ENCODE measurements around the gene TIFAB. TPM values are rescaled to one million over a fixed set of nuclear protein-coding genes. Genes with fewer than 3 reads are reported as not detected.

Gene TIFAB, protein sequence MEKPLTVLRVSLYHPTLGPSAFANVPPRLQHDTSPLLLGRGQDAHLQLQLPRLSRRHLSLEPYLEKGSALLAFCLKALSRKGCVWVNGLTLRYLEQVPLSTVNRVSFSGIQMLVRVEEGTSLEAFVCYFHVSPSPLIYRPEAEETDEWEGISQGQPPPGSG
- total RNA-seq (2021; ENCODE audit: unreplicated experiment) (not detected), Bru-seq, nascent RNA (not detected), BruChase-seq, experiment 1, labeled RNA remaining after a 2-hour chase (not detected), BruChase-seq, experiment 2, labeled RNA remaining after a 6-hour chase (not detected)
- polyA plus RNA-seq (2012; ENCODE audit: insufficient read length): not detected
- long read RNA-seq: 0 reads

DNA sequence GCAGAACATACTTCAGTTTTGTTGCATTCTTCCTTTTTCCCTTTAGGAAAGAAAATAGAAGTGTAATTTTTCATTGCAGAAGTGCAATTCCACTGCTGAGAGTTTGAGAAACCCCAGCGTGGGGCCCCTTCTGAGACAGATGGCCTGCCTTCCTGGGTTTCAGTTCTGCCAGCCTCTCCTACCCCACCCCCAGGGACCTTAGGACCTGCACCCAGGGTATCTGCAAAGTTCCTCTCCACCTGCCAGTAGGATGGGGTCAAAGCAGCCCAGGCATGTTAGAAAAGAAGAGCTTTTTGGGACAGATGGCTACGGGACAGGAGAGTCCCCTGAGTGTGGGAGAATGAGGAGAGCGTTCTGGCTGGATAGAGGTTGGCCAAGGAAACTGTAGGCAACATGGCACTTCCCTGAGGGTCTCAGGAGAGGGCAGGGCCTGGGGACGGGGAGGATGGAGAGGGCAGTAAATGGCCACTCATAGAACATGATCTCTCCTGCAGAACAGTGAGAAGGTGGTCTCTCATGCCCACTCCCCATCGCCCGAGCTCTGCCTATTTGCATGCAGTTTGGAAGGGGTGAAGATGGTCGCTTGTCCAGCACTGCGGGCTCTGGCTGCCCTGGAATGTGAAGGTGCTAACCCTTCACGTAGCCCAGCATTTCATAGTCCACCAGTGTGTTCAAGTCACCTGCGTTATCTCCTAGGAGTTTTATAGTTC is at the start of gene TIFAB:
TIFAB (minus strand) TSS at position 31 of the 710 bp plus-strand sequence. CDS start 2,412 bp downstream, outside the sequence.
- BruUV-seq (replicated peaks): no TSS peak

DNA sequence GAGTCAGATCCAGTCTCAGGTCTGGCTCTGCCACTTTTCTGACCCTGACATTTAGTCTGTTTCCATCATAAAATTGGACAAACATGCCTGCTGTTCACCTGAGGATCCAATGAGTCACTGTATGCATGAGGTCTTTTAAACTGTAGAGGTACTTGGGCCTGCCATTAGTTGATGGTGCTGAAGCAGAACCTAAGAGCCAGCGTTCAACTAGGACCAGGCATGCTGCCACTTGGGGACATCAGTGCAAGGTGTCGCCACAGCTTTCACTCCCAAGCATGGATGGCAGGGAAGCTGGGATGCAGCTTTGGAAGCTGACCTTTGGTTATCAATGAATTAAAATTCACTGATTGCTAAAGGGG is 46.5 kb upstream of the TIFAB start:
- H3K4me3 ChIP-seq (ENCODE audit: low read depth in 2 of 2, low read length in 2 of 2): no peak overlapping the region
- DNase-seq (ENCODE audit: low read depth, low spot score) (no peak), ATAC-seq (no peak)
- H3K27me3 ChIP-seq (ENCODE audit: control insufficient read depth, insufficient read depth, low read length): peaks cover 7% of the 10 kb centered on the region
- no peaks in the 10 kb centered on the region for H3K4me1 ChIP-seq (ENCODE audit: control insufficient read depth, insufficient read depth, low read length)
- no peaks in the 10 kb centered on the region for H3K9me3 ChIP-seq (ENCODE audit: control insufficient read depth, insufficient read depth, low read depth, low read length)
- intact Hi-C loops (cut with micrococcal nuclease; ENCODE audit: unreplicated experiment): no loop called here
- BruUV-seq (replicated peaks): no TSS peak
- CTCF ChIA-PET: no interaction called here
- no peak for TF ChIP-seq POLR2AphosphoS5 (IDR thresholded peaks at IDR 0.05; ENCODE audit: low read depth, low read length)
- TF ChIP-seq, protein P1, sequence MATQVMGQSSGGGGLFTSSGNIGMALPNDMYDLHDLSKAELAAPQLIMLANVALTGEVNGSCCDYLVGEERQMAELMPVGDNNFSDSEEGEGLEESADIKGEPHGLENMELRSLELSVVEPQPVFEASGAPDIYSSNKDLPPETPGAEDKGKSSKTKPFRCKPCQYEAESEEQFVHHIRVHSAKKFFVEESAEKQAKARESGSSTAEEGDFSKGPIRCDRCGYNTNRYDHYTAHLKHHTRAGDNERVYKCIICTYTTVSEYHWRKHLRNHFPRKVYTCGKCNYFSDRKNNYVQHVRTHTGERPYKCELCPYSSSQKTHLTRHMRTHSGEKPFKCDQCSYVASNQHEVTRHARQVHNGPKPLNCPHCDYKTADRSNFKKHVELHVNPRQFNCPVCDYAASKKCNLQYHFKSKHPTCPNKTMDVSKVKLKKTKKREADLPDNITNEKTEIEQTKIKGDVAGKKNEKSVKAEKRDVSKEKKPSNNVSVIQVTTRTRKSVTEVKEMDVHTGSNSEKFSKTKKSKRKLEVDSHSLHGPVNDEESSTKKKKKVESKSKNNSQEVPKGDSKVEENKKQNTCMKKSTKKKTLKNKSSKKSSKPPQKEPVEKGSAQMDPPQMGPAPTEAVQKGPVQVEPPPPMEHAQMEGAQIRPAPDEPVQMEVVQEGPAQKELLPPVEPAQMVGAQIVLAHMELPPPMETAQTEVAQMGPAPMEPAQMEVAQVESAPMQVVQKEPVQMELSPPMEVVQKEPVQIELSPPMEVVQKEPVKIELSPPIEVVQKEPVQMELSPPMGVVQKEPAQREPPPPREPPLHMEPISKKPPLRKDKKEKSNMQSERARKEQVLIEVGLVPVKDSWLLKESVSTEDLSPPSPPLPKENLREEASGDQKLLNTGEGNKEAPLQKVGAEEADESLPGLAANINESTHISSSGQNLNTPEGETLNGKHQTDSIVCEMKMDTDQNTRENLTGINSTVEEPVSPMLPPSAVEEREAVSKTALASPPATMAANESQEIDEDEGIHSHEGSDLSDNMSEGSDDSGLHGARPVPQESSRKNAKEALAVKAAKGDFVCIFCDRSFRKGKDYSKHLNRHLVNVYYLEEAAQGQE (IDR thresholded peaks at IDR 0.05; ENCODE audit: insufficient read depth in 1 of 2, low read depth in 2 of 2, low read length in 1 of 2): no peak
- TF ChIP-seq, protein P2, sequence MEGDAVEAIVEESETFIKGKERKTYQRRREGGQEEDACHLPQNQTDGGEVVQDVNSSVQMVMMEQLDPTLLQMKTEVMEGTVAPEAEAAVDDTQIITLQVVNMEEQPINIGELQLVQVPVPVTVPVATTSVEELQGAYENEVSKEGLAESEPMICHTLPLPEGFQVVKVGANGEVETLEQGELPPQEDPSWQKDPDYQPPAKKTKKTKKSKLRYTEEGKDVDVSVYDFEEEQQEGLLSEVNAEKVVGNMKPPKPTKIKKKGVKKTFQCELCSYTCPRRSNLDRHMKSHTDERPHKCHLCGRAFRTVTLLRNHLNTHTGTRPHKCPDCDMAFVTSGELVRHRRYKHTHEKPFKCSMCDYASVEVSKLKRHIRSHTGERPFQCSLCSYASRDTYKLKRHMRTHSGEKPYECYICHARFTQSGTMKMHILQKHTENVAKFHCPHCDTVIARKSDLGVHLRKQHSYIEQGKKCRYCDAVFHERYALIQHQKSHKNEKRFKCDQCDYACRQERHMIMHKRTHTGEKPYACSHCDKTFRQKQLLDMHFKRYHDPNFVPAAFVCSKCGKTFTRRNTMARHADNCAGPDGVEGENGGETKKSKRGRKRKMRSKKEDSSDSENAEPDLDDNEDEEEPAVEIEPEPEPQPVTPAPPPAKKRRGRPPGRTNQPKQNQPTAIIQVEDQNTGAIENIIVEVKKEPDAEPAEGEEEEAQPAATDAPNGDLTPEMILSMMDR (IDR thresholded peaks at IDR 0.05): no peak
- no peak for TF ChIP-seq SIN3A (IDR thresholded peaks at IDR 0.05; ENCODE audit: borderline replicate concordance, insufficient read depth, low read depth, low read length)
- TF ChIP-seq TCF7L2 (IDR thresholded peaks at IDR 0.05; ENCODE audit: low read depth, low read length): no peak
- POLR2A ChIA-PET: no interaction called here
- no peaks in the 10 kb centered on the region for H3K36me3 ChIP-seq (ENCODE audit: control insufficient read depth, insufficient read depth, low read length)
- H3K27ac ChIP-seq (ENCODE audit: low read length): no peak overlapping the region
- in situ Hi-C loops (cut with HindIII; ENCODE audit: low pct_unique_long_range_greater_than_20kb, low sequenced_read_pairs): no loop called here

More for the DNA sequence above, at the start of gene TIFAB:
- Histone ChIP-seq H3K4me3 (ENCODE audit: low read depth in 2 of 2, low read length in 2 of 2) (no peak within 1 kb of the TSS), H3K4me1 (ENCODE audit: control insufficient read depth, insufficient read depth, low read length) (no peaks in the 10 kb centered on the region), H3K27ac (ENCODE audit: low read length) (no peak within 1 kb of the TSS), H3K27me3 (ENCODE audit: control insufficient read depth, insufficient read depth, low read length) (peaks cover 11% of the 10 kb centered on the region; the same call in 1 of the 2 replicates), H3K36me3 (ENCODE audit: control insufficient read depth, insufficient read depth, low read length) (no peaks in the 10 kb centered on the region), H3K9me3 (ENCODE audit: control insufficient read depth, insufficient read depth, low read depth, low read length) (no peaks in the 10 kb centered on the region)
- CTCF ChIA-PET: interaction anchor here (0.7 kb wide), 1 partner anchor 166 kb away, joined by 3 read pairs; no protein-coding TSS in a partner anchor
- intact Hi-C loops (cut with micrococcal nuclease; ENCODE audit: unreplicated experiment) (no loop called here), in situ Hi-C loops (cut with HindIII; ENCODE audit: low pct_unique_long_range_greater_than_20kb, low sequenced_read_pairs) (loop anchor here (25.0 kb wide), 1 partner anchor 385 kb away; the partner anchor contains the start of gene SLC25A48)
- no peak for ATAC-seq
- DNase-seq (ENCODE audit: low read depth, low spot score): no peak
- POLR2A ChIA-PET: no interaction called here
- TF ChIP-seq, protein P1 (IDR thresholded peaks at IDR 0.05; ENCODE audit: insufficient read depth in 1 of 2, low read depth in 2 of 2, low read length in 1 of 2): no peak
- no peak for TF ChIP-seq POLR2AphosphoS5 (IDR thresholded peaks at IDR 0.05; ENCODE audit: low read depth, low read length)
- TF ChIP-seq, protein P2 (IDR thresholded peaks at IDR 0.05): no peak
